Activated effector memory CD4-positive, alpha-beta T cell treated with Interleukin-2 at 50 U/mL for 16 hours (primary cell): ENCODE measurements around the gene SENP6.
"Not testable (repeated sequence)": the region's sequence is repeated elsewhere in the genome, so short reads cannot be mapped to it uniquely, and the experiment has no call there.

ENCODE experiments used
- DNase-seq: peaks from one replicate; pipeline ENCODE4 v3.0.0-alpha.2; 2020

SENP6 gene

DNA sequence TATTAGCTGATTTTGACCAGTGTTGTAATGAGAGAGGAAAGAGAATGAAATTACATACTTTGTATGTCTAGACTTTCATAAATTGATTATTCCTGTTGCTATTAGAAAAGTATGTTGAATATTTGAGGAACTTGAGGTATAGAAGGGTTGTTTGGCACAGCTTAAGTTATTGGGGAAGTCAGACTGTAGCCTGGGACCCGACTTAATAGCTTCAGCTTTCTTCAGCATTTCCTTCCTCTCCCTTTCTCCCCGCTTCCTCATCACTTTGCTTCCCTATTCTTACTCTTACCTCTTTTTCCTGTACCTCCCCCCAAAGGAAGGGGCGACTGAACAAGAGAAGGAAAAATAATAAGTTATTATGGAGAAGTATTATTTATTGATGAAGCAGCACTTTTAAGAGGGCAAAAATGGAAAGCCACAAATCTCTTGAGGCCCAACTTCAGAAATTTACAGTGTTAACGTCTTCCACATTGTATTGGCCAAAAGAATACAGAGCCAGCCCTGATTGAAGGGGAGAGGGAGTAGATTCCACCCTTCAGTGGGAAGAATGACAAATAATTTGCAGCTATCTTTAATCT is 7.4 kb downstream of the SENP6 start:
- no peak for DNase-seq

DNA sequence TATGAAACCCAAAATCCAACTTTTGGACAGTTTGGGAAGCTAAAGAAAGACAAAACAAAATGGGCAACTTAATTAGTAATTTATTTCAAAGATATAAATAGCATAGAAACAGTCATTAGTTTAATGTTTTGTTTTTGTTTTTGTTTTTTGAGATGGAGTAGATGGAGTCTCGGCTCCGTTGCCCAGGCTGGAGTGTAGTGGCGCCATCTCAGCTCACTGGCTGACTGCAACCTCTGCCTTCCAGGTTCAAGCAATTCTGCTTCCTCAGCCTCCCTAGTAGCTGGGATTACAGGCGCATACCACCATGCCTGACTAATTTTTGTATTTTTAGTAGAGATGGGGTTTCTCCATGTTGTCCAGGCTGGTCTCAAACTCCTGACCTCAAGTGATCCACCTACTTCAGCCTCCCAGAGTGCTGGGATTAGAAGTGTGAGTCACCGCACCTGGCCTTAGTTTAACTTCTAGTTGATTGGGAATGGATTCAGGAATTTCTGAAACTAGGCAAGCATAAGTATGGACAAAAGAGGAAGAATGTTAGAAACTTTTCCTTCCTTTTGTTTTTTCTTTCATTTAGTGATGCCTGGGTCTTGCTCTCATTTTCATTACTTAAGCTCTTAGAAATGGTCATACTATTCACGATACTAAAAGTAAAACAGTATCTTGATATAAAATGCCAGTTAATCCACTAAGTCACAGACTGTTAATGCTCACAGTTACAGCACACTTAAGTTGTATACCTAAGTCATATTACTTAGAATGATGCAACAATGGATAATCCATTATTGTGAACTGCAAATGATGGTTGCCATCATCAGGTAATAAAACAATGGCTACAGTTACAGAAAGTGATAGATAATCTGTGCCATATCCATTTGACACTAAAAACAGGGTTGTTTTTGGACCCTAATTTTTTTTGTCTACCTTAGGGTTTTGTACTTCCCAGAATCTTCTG is 8.2 kb downstream of the SENP6 start:
- DNase-seq: no peak

DNA sequence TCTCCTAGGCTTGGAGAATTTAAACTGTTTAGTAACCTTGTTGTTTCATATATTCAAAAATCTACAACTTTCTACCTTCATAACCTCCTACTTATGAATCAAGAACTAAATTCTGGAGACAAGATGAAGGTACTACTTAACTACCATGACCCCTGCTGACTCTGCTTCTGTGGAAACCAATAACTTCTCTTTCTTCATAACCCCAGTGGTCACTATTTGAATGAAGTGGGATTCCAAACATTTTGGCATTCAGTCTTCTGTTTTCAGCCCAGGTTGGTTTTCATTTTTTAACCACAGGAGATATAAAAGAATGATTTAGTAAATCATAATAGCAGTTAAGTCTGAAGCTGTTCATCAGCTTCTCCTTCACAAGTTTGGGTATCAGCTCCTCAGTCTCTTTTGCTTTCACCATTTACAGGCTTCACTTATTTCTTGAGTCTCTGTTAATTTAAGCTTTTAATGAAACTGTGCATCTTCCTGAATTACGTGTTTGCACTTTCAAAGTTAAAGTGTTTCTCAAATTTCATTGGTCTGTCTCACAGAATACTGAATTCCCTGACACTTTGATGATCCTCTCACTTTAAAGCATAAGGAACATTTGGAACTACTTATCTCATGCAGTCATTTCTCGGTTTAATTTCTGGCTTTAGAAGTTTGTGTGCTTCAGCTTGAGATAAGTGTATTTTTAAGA is 9.5 kb downstream of the SENP6 start:
- DNase-seq: no peak

DNA sequence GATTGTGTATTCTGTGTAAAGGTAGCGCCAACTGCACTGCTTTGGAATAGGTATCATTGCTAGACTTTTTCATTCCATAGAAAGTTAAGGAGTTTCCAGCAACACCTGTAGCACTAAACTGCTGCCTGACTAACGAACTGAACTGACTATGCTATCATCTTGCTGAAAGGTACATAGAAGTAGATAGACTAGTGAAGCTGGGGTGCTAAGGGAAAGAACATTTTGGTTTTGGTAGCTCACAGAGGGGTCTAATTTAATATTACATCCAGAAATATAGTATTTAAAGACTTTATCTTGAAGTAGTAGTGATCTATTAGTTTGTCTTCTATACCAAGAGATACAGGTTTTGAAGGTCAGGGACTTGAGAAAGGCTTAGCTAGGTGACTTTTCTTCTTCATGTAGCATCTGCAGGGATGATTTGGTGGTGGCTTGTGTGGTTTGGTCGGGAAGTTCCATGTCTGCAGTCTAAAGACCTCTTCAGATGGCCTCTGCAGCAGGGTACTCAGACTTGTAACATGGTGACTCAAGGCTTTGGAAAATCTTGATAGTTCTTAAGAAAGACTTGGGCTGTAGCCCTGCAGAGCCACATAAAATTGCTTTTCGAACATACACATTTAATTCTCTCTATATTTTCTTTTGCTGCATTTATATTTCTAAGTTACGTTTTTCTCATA is 10.2 kb downstream of the SENP6 start:
- DNase-seq: no peak

DNA sequence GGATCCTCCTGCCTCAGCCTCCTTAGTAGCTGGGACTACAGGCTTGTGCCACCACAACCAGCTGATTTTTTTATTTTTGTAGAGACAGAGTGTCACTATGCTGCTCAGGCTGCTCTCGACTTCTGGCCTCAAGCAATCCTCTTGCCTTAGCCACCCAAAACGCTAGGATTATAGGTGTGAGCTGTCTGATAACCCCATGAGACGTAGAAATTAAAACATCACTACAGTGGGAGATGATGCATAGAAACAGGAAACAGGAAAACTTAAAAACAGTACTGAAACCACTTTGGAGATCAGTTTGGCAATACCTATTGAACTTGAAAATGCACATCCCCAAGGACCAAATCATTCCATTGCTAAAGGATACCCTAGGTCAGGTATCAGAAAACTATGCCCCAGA is 10.8 kb downstream of the SENP6 start:
- DNase-seq: no peak

DNA sequence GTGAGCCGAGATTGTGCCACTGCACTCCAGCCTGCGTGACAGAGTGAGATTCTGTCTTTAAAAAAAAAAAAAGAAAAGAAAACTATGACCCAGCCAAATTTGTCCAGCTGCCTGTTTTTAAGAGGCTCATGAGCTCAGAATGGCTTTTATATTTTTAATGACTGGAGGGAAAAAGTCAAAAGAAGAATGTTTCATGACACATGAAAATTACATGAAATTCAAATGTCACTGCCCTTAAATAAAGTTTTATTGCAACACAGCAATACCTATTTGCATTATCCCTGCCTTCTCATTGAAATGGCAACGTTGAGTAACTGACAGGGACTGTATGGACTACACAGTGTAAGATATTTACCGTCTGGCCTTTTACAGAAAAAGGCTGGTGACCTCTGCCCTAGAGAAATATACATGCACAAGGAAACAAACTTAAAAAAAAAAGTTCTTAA is 11.4 kb downstream of the SENP6 start:
- no peak for DNase-seq

DNA sequence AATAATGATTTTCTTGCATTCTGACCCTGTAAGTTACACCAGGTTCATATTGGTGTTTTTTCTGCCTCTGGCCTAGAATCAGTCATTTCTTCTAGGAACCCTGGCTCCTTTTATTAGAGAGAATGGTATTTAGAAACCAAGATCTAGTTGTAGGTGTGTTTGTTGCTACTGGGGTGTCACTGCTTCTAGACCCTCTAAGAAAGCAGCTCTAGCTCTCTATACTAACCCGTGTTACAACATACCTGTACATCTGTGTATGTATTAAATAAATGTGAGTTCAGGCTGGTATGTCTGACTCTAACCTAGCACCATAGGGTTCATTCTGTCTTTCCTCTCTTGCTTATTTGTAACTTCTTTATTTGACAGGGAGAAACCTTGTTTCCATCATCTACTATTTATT is 16.8 kb downstream of the SENP6 start:
- no peak for DNase-seq

DNA sequence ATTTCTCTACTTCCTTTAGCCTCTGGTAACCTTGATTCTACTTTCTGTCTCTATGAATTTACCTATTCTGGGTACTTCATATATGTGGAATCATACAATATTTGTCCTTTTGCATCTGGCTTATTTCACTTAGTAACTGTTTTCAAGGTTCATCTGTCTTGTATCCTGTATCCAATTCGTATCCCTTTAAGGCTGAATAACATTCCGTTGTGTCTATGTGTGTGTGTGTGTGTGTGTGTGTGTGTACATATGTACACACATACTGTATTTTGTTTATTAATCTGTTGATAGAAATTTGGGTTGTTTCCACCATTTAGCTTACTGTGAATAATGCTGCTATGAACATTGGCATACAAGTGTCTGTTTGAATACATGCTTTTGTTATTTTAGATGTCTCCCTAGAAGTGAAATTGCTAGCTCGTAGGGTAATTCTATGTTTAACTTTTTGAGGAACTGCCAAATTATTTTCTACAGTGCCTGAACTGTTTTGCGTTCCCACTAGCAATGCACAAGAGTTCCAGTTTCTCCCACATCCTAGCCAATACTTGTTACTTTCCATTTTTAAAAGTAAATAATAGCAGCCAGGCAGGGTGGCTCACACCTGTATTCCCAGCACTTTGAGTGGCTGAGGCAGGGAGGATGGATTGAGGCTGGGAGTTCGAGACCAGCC is 17.7 kb downstream of the SENP6 start:
- no peak for DNase-seq

DNA sequence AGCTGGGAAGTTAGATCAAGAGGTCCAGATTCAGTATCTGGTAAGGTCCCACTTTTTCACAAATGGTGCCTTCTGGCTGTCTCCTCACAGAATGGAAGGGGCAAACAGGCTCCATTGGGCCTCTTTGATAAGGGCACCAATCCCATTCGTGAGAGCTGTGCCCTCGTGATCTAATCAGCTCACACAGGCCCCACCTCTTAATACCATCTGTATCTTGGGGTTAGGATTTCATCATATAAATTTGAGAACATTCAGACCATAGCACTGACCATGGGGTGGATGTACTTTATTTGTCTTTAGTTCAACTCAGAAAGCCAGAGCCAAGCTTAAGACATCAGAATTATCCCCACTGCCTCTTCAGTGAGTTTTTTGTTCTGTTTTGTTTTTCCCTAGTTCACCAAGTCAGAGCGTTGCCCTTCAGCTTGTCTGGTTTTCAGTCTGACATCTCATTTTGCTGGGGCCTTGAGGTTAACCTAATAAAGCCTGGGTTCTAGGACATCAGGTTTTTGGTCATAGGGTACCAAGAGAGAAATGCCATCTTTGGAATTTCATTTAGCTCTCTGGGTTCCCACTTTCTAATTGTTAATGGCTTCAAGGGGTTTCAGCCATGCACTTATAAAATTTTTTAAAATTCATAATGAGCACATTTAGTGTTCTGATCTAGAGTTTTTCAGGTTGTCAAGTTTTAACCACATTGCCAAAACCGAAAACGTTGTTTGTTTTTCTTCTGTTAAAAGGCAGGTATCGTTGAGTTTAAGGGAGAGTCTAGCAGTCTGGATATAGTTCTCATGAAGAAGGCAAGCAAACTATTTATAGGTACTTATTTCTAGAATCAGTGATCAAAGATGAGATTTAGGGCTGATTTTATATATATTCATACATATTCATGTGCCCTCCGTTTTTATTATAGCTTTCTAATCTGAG is 19.0 kb downstream of the SENP6 start:
- DNase-seq: no peak

DNA sequence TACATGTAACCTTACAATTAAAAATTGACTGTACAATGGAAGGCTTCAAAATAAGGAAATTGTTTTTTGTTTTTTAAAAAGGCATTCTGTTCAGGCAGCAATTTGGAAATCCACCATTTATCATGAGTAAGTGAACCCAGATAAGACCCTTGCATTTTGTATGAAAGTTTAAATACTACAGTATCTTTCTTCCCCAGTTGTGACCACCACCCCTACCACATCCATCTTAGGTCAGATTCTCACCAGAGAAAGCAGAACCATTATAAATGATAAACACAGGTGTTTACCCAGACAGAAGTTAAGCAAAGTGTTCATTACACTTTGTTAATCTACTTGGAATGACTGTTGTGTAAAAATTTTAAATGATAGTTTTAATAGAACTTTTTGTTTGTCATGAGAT is 20.2 kb downstream of the SENP6 start:
- DNase-seq: no peak

DNA sequence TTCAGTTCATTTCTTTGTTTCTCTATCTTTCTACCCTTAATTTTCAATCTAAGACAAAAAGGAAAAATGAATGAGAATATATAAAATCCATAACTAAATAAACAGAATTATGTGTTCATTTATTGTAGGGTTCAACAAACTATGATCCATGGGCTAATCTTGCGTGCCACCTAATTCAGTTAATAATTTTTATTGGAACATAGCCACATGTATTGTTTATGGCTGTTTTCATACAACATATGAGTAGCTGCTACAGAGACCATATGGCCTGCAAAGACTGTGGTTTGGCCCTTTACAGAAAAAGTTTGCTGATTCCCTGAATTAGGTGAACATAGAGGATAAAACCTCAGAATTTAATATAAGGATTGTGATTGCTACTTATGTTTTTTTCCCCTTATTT is 21.8 kb downstream of the SENP6 start:
- no peak for DNase-seq

DNA sequence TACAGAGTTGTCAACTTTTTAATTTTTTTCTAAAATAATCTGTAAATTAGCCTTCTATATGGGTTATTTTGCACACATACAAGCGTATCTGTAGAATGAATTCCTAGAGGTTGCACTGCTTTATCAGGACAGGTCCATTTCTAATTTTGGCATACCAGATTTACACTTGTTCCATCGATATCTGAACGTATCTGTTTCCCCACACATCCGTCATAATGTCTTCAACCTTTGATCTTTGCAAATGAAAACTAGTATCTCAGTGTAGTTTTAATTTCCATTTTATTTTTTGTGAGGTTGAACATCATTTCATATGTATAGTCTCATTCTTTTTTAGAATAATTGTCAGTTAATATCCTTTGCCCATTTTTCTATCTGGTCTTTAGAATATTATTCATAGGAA is 22.7 kb downstream of the SENP6 start:
- DNase-seq: no peak

DNA sequence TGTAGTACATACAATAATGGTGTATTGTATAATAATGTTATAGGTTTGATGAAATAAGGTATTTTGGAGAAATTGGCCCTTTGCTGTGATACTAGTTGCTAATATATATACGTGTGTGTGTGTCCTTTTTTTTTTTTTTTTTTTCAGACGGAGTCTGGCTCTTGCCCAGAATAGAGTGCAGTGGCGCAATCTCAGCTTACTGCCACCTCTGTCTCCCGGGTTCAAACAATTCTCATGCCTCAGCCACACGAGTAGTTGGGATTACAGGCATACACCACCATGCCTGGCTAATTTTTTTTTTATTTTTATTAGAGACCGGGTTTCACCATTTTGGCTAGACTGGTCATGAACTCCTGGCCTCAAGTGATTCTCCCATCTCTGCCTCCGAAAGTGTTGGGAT is 23.3 kb downstream of the SENP6 start:
- DNase-seq: no peak

DNA sequence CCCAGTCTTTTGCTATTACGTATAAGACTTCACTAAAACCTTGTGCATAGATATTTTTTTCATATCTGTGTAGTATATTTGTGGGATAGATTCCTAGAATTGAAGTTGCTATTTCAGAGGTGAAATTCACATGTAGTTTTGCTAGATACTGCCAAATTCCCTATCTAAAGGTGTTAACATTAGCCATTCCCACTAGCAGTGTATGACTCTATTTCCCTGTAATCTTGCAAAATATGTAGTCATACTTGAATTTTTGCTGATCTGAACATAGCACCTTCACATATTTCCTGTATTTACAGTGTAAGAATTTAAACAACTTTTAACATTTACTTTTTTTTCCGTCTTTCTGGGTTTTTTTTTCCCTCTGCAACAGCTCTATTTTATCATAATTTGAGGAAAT is 24.9 kb downstream of the SENP6 start:
- DNase-seq: no peak

DNA sequence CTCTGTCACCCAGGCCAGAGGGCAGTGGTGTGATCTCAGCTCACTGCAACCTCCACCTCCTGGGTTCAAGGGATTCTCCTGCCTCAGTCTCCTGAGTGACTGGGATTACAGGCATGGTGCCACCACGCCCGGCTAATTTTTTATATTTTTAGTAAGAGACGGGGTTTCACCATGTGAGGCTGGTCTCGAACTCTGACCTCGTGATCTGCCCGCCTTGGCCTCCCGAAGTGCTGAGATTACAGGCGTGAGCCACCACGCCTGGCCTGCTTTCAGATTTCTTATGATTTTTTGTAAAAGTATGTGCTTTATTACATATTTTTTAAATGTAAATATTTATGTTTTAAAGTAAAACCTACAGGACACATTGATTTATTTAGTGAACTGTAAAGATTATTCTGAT is 26.0 kb downstream of the SENP6 start:
- not testable (repeated sequence) for DNase-seq

DNA sequence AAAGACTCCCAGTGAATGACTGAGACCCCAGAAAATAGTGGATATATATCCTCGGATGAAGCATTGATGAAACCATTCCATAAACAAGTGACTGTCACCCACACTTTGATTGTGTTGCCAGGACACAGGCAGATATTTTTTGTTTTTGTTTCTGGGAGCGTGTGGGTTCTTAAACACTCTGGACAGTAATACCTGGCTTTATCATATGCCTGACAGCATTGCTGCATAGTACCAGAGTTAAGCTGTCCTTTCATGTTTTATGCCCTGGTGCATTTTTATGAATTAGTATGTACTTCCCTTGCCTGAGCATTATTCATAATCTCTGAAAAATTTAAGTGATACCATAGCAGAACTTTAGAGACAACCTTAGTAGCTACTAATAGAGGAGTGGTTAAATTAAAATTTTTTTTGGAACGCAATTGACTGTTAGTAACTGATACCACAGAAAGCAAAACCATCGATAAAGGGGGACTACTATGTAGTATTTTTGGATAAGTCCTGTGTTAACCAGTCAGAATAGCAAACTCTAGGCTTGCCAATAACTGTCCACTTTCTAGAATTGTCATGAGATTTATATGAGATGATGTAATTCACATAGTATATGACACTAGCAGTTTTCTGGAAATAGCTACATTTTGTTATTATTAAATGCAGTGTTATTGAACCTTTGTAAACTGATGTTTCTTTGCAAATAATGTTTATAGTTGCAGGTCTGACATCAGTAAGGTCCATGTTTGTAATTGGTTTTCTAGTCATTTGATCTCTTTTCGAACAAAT is 30.4 kb downstream of the SENP6 start:
- DNase-seq: no peak

DNA sequence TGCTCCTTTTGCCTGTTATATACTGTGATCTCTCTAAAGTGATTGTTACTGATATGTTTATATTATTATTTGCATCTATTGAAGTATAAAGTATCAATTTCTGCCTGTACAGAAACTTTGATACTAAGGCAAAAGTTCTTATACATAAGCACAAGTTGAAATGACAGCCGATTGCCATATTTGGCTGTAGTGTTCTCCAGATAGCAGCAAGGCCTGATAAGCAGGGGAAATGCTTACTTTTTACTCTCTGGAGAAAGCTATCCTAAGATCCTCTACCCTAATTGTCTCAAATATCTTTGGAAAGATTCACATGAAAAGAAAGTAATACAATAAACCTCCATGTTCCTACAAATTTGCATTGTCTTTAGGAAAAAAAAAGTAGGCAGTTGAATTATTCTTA is 31.4 kb downstream of the SENP6 start:
- no peak for DNase-seq

DNA sequence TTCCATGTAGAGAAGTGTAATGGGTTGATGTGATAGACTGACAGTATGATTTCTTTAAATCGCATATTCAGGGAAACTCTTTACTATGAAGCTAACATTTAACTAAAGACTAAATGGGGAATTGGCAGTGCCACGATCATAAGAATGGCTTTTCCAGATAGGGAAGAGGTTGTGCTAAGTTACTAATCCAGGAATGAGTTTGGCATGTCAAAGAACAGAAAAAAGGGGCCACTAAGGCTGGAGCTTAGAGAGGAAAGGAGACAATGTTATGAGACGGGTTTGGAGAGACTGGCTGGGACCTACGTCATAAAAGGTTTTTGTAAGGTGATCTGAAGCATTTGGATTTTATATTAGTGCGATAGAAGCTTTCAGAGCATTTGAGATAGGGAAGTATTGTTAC is 40.6 kb downstream of the SENP6 start:
- no peak for DNase-seq

DNA sequence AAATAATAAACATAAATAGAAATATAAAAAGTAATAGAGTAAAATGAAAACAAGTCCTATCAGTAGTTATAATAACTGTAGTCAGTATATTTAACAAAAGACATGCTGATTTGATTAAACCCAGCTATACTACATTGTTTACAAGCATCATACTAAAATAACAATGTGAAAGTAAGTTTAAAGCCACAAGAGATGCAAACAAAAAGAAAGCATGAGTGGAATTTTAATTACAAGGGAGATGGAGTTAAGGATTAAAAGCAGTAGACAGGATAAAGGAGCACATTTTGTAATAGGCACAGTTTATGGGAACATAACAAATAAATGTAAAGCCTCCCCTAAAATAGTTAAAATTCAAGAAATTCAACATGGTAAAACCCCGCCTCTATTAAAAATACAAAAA is 41.5 kb downstream of the SENP6 start:
- DNase-seq: no peak

DNA sequence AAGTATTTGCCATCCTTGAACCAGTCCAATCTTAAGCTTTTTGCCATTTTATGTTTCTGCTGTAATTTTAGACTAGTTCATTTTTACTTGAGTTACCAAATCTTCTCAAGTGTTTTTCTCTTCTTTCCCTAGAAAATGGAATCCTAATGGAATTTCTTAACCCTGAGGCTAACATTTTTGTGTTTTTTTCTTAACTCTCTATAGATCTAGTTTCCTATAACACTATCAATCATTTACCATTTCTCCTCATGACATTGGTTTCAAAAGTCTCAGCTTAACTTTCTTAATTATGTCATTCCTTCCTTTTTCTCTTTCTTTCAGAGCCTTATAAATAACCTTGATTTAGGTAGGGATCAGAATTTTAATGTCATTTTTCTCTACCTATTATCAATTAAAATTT is 54.8 kb downstream of the SENP6 start:
- DNase-seq: no peak

DNA sequence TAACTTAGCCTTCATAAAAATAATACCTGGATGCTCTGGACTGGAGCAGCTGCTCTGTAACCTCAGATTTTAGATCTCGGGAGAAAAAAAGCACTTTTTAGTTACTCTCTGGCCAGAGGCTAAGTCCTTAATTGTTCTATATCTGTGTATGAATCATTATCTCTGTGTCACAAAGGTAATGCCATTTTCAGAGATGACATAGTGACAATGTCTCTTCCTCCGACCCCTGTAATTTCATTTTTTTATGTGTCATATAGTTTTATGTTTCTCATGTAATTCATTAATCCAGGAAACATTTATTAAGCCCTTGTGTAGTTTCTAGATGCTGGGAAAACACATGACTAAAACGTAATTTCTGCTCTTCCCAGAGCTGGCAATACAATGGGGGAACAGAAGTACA is 55.6 kb downstream of the SENP6 start:
- no peak for DNase-seq
